H1 (cell line): ENCODE measurements around the gene PTN. TPM values are rescaled to one million over a fixed set of nuclear protein-coding genes. Genes with fewer than 3 reads are reported as not detected.

ENCODE experiments used
- BACH1 ChIP-seq: IDR thresholded peaks from 2 replicates; pipeline ENCODE4 v1.6.1; 2012; ENCODE audit warnings: low read length, improper control_type of control experiment
- CBX8 ChIP-seq: fragments of 300-800, 300-1000 bp; sonication (generic); IDR thresholded peaks from 2 replicates; pipeline ENCODE4 v1.7.1; 2016; ENCODE audit warnings: low read depth, low read length, borderline replicate concordance
- CTBP2 ChIP-seq: IDR thresholded peaks from 2 replicates; pipeline ENCODE4 v1.7.0; 2011; ENCODE audit warnings: borderline replicate concordance, mild to moderate bottlenecking, moderate library complexity, mixed read lengths, low read length; ENCODE audit not compliant: insufficient read depth, insufficient read length
- SAP30 ChIP-seq: fragments of 300-600 bp; sonication (generic); IDR thresholded peaks from 2 replicates; pipeline ENCODE4 v1.7.1; 2012; ENCODE audit warnings: low read length, moderate library complexity, mild to moderate bottlenecking, inconsistent platforms; ENCODE audit not compliant: insufficient read depth, insufficient replicate concordance
- TAF7 ChIP-seq: optimal IDR thresholded peaks from 2 replicates; pipeline ENCODE3; 2011; ENCODE audit warnings: low read depth, mild to moderate bottlenecking, inconsistent platforms, low read length, moderate library complexity, borderline replicate concordance
- polyA plus RNA-seq, 7 experiments: library from polyadenylated mRNA; depleted of rRNA in 3 of 7; stranded (reverse) in 5 of 7; unstranded in 2 of 7; fragments of >200 nt in 5 of 7; fragments of 200-250 nt in 2 of 7; gene quantifications; 1 replicate in 5 of 7; 2 replicates in 1 of 7; 4 replicates in 1 of 7; pipeline versions ENCODE4 v1.2.1 to v1.2.3, GENCODE V29; 2011 to 2013; ENCODE audit warnings: missing spikeins in 2 of 7, mixed read lengths in 2 of 7
- total RNA-seq: library from RNA; stranded (reverse); fragmentation: NEBNext Ultra II Directional; extraction: Animal tissue kit (Norgen Biotek cat#: 25700); gene quantifications from 2 replicates; pipeline ENCODE4 v1.2.1, GENCODE V29; 2021
- TF ChIP-seq, protein P1 (sequence below): fragments of 300-600 bp; sonication (generic); IDR thresholded peaks from 2 replicates; pipeline ENCODE4 v1.7.1; 2012; ENCODE audit warnings: low read length, moderate library complexity, mild to moderate bottlenecking, inconsistent platforms; ENCODE audit not compliant: insufficient replicate concordance
- TF ChIP-seq, protein P2 (sequence below): IDR thresholded peaks from 2 replicates; pipeline ENCODE4 v1.6.1; 2012; ENCODE audit warnings: low read length, inconsistent platforms

PTN gene
- total and polyA plus RNA-seq, 2 of the 8 experiments (the other 6 are each of a cell fraction or from before 2014, with no cell fraction given), result 23.1 to 27.8 TPM

DNA sequence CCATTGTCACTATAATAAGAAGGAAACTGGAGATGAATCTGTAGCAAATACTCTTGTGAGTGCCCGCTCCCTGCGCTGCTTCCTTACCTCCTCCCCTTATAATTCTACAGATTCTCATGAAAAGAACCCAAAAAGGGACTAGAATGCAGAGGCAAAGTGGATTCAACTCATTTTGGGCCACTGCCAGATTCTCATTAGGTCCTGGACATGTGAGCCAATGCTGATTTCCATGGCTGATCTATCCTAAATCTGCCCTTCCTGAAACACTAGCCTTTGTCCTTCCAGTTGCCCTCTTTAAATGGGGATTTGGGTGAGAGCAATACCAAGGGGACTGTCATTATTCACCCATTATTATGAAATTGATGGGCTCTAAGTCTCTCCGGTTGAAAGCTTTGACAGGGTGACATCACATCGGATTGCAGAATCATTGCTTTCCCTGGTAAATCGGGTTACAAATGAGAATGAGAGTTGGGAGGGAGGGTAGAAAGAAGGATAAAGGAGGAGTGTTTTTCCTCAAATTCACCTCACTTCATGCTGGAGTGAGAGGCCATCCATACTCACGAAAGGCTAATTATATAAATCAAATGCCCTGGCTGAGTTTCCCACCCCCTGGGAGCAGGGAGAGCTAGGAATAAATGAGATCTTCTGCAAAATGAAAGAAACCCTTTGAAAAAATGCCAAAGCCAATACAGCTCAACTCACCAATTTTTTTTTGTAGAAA, 37.5 kb downstream of the PTN start (continued):
- TF ChIP-seq, protein P1, sequence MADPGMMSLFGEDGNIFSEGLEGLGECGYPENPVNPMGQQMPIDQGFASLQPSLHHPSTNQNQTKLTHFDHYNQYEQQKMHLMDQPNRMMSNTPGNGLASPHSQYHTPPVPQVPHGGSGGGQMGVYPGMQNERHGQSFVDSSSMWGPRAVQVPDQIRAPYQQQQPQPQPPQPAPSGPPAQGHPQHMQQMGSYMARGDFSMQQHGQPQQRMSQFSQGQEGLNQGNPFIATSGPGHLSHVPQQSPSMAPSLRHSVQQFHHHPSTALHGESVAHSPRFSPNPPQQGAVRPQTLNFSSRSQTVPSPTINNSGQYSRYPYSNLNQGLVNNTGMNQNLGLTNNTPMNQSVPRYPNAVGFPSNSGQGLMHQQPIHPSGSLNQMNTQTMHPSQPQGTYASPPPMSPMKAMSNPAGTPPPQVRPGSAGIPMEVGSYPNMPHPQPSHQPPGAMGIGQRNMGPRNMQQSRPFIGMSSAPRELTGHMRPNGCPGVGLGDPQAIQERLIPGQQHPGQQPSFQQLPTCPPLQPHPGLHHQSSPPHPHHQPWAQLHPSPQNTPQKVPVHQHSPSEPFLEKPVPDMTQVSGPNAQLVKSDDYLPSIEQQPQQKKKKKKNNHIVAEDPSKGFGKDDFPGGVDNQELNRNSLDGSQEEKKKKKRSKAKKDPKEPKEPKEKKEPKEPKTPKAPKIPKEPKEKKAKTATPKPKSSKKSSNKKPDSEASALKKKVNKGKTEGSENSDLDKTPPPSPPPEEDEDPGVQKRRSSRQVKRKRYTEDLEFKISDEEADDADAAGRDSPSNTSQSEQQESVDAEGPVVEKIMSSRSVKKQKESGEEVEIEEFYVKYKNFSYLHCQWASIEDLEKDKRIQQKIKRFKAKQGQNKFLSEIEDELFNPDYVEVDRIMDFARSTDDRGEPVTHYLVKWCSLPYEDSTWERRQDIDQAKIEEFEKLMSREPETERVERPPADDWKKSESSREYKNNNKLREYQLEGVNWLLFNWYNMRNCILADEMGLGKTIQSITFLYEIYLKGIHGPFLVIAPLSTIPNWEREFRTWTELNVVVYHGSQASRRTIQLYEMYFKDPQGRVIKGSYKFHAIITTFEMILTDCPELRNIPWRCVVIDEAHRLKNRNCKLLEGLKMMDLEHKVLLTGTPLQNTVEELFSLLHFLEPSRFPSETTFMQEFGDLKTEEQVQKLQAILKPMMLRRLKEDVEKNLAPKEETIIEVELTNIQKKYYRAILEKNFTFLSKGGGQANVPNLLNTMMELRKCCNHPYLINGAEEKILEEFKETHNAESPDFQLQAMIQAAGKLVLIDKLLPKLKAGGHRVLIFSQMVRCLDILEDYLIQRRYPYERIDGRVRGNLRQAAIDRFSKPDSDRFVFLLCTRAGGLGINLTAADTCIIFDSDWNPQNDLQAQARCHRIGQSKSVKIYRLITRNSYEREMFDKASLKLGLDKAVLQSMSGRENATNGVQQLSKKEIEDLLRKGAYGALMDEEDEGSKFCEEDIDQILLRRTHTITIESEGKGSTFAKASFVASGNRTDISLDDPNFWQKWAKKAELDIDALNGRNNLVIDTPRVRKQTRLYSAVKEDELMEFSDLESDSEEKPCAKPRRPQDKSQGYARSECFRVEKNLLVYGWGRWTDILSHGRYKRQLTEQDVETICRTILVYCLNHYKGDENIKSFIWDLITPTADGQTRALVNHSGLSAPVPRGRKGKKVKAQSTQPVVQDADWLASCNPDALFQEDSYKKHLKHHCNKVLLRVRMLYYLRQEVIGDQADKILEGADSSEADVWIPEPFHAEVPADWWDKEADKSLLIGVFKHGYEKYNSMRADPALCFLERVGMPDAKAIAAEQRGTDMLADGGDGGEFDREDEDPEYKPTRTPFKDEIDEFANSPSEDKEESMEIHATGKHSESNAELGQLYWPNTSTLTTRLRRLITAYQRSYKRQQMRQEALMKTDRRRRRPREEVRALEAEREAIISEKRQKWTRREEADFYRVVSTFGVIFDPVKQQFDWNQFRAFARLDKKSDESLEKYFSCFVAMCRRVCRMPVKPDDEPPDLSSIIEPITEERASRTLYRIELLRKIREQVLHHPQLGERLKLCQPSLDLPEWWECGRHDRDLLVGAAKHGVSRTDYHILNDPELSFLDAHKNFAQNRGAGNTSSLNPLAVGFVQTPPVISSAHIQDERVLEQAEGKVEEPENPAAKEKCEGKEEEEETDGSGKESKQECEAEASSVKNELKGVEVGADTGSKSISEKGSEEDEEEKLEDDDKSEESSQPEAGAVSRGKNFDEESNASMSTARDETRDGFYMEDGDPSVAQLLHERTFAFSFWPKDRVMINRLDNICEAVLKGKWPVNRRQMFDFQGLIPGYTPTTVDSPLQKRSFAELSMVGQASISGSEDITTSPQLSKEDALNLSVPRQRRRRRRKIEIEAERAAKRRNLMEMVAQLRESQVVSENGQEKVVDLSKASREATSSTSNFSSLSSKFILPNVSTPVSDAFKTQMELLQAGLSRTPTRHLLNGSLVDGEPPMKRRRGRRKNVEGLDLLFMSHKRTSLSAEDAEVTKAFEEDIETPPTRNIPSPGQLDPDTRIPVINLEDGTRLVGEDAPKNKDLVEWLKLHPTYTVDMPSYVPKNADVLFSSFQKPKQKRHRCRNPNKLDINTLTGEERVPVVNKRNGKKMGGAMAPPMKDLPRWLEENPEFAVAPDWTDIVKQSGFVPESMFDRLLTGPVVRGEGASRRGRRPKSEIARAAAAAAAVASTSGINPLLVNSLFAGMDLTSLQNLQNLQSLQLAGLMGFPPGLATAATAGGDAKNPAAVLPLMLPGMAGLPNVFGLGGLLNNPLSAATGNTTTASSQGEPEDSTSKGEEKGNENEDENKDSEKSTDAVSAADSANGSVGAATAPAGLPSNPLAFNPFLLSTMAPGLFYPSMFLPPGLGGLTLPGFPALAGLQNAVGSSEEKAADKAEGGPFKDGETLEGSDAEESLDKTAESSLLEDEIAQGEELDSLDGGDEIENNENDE, result no peak
- TF ChIP-seq, protein P2, sequence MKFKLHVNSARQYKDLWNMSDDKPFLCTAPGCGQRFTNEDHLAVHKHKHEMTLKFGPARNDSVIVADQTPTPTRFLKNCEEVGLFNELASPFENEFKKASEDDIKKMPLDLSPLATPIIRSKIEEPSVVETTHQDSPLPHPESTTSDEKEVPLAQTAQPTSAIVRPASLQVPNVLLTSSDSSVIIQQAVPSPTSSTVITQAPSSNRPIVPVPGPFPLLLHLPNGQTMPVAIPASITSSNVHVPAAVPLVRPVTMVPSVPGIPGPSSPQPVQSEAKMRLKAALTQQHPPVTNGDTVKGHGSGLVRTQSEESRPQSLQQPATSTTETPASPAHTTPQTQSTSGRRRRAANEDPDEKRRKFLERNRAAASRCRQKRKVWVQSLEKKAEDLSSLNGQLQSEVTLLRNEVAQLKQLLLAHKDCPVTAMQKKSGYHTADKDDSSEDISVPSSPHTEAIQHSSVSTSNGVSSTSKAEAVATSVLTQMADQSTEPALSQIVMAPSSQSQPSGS, result no peak
- no peak for TF ChIP-seq CBX8
- no peak for TF ChIP-seq CTBP2
- no peak for TF ChIP-seq TAF7
- TF ChIP-seq BACH1, result no peak
- TF ChIP-seq SAP30, result no peak
